Measurements from ENCODE around the gene MACROD2. TPM values are rescaled to one million over a fixed set of nuclear protein-coding genes. Genes with fewer than 3 reads are reported as not detected.

Gene MACROD2
- total and polyA plus RNA-seq, 2 of the 4 experiments (the other 2 are of a cell fraction) = not detected

- Histone ChIP-seq H2AK5ac (ENCODE audit: low read depth, low read length) (no peak overlapping the region), H4K20me1 (ENCODE audit: insufficient read depth, low read length) (no peaks in the 10 kb centered on the region), H3K23ac (ENCODE audit: low read depth, low read length) (no peak overlapping the region), H3K4me3 (ENCODE audit: insufficient read depth, low read depth, low read length) (no peak overlapping the region), H3K14ac (replicated peaks; ENCODE audit: low read depth, low read length) (no peak overlapping the region), H4K8ac (ENCODE audit: low read depth in 2 of 2, low read length in 2 of 2) (no peak overlapping the region), H3K9ac (ENCODE audit: low read depth, low read length) (no peak overlapping the region), H2BK120ac (ENCODE audit: low read depth, low read length) (no peak overlapping the region), H2BK20ac (ENCODE audit: low read depth, low read length) (no peak overlapping the region), H3K27ac (ENCODE audit: insufficient read depth, low read length) (no peak overlapping the region), H2BK5ac (ENCODE audit: low read depth, low read length, poor library complexity, severe bottlenecking) (no peak overlapping the region), H3K4me1 (ENCODE audit: control insufficient read depth, insufficient read depth, low read length) (no peaks in the 10 kb centered on the region), H3K4ac (ENCODE audit: low read depth, low read length) (no peak overlapping the region), H3K9me1 (ENCODE audit: insufficient read depth, low read length) (no peaks in the 10 kb centered on the region), H3K9me3 (ENCODE audit: control insufficient read depth, insufficient read depth, low read length) (peaks cover 10% of the 10 kb centered on the region), H3K79me1 (ENCODE audit: low read depth in 1 of 2, low read length in 2 of 2) (no peaks in the 10 kb centered on the region), H3K36me3 (ENCODE audit: control insufficient read depth, insufficient read depth, low read length) (no peaks in the 10 kb centered on the region), H2BK15ac (ENCODE audit: low read depth, low read length) (no peak overlapping the region), H4K5ac (ENCODE audit: low read depth, low read length) (no peak overlapping the region), H3K56ac (ENCODE audit: extremely low read depth, insufficient read depth, low read length) (no peak overlapping the region), H2AFZ (replicated peaks; ENCODE audit: low read length, poor library complexity) (no peak overlapping the region), H3K18ac (ENCODE audit: low read depth, low read length) (no peak overlapping the region), H2AK9ac (replicated peaks; ENCODE audit: low read depth, low read length, poor library complexity) (no peak overlapping the region), H3K27me3 (ENCODE audit: control insufficient read depth, insufficient read depth, low read length) (no peaks in the 10 kb centered on the region), H3K4me2 (ENCODE audit: low read depth, low read length) (no peak overlapping the region), H4K91ac (ENCODE audit: insufficient read depth, low read depth, low read length) (no peak overlapping the region)
- POLR2A ChIA-PET (ENCODE audit: unreplicated experiment) = no interaction called here
- ATAC-seq (ENCODE audit: low read depth) (no peak), DNase-seq (no peak)
- in situ Hi-C loops (cut with MboI; ENCODE audit: low sequenced_read_pairs) = no loop called here
- BruUV-seq (replicated peaks) = no TSS peak
- WGBS, 2 experiments (ENCODE audit: extremely low coverage in 2 of 2, insufficient read length in 1 of 2) = 60% methylated on average over 1 of the region's 3 CpGs; no CpG with 5 or more reads in 1 of the 2 experiments
- intact Hi-C loops (cut with micrococcal nuclease) = no loop called here
- TF ChIP-seq SMC3 (IDR thresholded peaks at IDR 0.05; ENCODE audit: low read depth, low read length) (no peak), RFX5 (IDR thresholded peaks at IDR 0.05; ENCODE audit: low read depth, low read length) (no peak), NFE2L2 (IDR thresholded peaks at IDR 0.05; ENCODE audit: low read depth, low read length) (no peak), MXI1 (IDR thresholded peaks at IDR 0.05; ENCODE audit: borderline replicate concordance, low read depth, low read length) (no peak)
- dilution Hi-C loops (cut with HindIII; ENCODE audit: low sequenced_read_pairs, unreplicated experiment) = no loop called here
- CTCF ChIA-PET = no interaction called here
Measured at GRCh38 chr20:15482525-15482924, 1487.2 kb downstream of the MACROD2 start.

Measured in IMR-90 (cell line).